NCI-H2107 treated with DMSO at 0.1 percent for 48 hours (cell line): ENCODE results near the gene CMYA5.
"Not testable (repeated sequence)": the region's sequence is repeated elsewhere in the genome, so short reads cannot be mapped to it uniquely, and the experiment has no call there.

Experiments used
- DNase-seq: peaks from one replicate; lab custom pipeline; 2025; ENCODE audit not compliant: unreplicated experiment; lab: John Stamatoyannopoulos, UW

The CMYA5 gene

GRCh38 chr5:79702606-79703380, 13.2 kb downstream of the CMYA5 start:
- no peak for DNase-seq

DNA sequence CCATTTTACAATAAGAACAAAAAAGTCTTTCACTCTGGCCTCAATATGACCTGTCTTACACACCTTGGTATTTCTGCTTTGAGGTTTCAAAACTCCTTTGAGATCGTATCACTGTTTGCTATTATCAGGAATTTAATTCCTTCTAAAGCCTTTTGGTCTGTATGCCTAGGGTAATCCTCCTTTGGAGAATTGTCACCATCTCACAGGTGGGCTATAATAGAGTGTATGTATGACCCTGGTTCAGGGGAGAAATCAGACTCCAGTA, 13.7 kb downstream of the CMYA5 start:
- no peak for DNase-seq

DNA sequence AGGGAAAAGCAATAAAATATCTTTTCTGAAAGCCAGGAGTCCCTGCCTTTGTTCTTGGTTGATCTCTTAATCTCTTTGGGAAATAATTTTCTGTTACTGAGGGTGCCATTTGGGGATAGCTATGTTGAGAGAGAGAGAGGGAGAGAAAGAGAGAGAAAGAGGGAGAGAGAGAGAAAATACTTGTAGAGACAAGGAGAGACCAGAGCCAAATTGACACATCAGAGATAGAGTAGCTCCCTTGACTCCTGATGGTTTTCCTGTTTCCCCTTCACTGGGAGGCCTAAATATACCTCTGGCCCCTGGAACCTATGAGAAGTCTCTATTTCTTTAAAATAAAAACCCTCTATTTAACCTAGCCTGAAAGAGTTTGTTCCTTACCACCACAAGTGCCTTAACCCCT, 14.9 kb downstream of the CMYA5 start:
- DNase-seq = no peak

- no peak for DNase-seq
Measured at GRCh38 chr5:79705632-79706031, 16.0 kb downstream of the CMYA5 start.

DNA sequence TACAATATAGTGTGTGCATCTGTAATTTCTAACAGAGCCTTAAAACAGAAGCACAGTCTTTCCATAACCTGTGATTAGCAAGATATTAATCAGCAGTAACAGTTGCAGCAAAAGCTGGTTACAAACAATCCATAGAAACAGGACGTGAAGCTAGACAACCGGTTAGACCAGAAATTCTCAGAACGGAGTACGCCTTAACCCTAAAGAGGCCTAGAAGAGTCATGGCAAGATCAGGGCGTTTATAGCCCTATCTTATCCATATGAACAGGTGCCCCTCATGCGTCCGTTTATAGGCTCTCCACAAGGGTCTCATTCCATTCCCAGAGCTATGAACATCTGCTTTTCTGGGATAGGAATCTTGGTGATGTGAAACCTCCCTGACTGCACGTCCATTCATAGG, 16.7 kb downstream of the CMYA5 start:
- not testable (repeated sequence) for DNase-seq

- DNase-seq = no peak
Measured at GRCh38 chr5:79707535-79707934, 17.9 kb downstream of the CMYA5 start.

DNA sequence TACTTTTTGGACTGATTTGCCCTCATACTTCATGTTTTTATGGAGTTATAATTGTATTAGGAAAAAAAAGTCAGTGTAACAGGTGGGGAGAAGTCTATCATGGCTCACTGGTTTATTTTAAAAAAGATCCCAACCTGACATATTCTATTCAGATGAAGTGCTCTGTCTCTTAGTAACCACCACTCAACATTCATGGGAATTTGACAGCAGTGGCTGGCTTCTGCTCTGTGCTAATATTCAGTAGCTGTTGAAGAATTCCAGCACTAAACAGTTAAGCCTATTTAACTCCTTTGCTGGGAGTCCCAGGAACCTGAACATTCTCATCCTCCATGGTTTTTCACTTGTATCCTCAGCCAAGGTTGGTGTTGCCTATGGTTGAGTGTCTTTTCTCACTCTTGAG, 23.1 kb downstream of the CMYA5 start:
- no peak for DNase-seq

GRCh38 chr5:79713727-79714126, 24.1 kb downstream of the CMYA5 start:
- no peak for DNase-seq

GRCh38 chr5:79716839-79717238, 27.2 kb downstream of the CMYA5 start:
- no peak for DNase-seq

- no peak for DNase-seq
Measured at GRCh38 chr5:79720096-79720495, 30.5 kb downstream of the CMYA5 start.

- DNase-seq = no peak
Measured at GRCh38 chr5:79727451-79728355, 38.1 kb downstream of the CMYA5 start.

DNA sequence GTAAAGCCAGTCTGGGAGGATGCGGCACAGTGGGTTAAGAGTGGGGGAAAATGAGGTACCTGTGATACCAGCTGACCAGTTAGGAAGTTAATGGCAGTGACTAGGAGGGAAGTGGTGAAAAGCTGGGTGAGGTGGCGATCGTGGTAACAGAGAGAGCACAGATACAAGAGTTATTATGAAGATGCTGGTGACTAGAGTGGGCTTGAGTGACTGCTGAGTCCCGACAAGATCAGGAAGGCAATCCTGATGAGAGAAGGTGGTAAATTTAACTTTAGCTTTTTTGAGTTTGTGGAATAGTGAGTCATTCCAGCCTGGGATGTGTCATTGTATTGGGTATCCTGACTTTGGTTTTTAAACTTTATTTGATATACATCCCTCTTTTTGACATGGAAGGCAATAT, 38.8 kb downstream of the CMYA5 start:
- no peak for DNase-seq

DNA sequence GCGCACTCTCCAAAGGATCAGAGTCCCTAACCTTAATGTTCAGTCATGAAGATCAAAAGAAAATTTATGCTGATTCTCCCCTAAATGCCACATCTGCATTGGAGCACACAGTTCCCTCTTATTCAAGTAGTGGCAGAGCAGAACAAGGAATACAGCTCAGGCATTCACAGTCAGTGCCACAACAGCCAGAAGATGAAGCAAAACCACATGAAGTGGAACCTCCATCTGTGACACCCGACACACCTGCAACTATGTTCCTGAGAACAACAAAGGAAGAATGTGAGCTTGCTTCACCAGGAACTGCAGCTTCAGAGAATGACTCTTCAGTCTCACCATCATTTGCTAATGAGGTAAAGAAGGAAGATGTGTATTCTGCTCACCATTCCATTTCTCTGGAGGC, 40.0 kb downstream of the CMYA5 start:
- no peak for DNase-seq

DNA sequence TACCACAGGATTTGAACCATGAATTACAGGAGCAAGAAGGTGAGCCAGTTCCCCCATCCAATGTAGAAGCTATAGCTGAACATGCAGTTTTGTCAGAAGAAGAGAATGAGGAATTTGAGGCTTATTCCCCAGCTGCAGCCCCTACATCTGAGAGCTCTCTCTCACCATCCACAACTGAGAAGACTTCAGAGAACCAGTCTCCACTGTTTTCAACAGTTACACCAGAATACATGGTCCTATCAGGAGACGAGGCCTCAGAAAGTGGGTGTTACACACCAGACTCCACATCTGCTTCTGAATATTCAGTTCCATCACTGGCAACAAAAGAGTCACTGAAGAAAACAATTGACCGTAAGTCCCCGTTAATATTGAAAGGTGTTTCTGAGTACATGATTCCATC, 40.9 kb downstream of the CMYA5 start:
- no peak for DNase-seq

DNA sequence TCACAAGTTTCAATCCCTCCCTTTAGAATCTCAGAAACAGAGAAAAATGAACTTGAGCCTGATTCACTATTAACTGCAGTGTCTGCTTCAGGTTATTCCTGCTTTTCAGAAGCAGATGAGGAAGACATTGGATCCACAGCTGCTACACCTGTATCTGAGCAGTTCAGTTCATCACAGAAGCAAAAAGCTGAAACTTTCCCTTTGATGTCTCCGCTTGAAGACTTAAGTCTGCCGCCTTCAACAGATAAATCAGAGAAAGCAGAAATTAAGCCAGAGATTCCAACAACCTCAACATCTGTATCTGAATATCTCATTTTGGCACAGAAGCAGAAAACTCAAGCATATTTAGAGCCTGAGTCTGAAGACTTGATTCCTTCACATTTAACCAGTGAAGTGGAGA, 42.1 kb downstream of the CMYA5 start:
- DNase-seq = no peak

DNA sequence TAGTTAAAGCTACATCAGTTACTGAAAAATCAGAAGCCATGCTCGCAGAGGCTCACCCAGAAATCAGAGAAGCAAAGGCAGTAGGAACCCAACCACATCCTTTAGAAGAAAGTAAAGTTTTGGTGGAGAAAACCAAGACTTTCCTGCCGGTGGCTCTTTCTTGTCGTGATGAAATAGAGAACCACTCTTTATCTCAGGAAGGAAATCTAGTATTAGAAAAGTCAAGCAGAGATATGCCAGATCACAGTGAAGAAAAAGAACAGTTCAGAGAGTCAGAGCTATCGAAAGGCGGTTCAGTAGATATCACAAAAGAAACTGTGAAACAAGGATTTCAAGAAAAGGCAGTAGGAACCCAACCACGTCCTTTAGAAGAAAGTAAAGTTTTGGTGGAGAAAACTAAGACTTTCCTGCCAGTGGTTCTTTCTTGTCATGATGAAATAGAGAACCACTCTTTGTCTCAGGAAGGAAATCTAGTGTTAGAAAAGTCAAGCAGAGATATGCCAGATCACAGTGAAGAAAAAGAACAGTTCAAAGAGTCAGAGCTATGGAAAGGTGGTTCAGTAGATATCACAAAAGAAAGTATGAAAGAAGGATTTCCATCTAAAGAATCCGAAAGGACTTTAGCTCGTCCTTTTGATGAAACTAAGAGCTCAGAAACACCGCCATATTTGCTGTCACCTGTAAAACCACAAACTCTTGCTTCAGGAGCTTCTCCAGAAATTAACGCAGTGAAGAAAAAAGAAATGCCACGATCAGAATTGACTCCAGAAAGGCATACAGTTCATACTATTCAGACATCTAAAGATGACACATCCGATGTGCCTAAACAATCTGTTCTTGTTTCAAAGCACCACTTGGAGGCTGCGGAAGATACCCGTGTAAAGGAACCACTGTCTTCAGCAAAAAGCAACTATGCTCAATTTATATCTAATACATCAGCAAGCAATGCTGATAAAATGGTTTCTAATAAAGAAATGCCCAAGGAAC, 47.2 kb downstream of the CMYA5 start:
- DNase-seq = no peak

GRCh38 chr5:79738349-79738748, 48.7 kb downstream of the CMYA5 start:
- no peak for DNase-seq

DNA sequence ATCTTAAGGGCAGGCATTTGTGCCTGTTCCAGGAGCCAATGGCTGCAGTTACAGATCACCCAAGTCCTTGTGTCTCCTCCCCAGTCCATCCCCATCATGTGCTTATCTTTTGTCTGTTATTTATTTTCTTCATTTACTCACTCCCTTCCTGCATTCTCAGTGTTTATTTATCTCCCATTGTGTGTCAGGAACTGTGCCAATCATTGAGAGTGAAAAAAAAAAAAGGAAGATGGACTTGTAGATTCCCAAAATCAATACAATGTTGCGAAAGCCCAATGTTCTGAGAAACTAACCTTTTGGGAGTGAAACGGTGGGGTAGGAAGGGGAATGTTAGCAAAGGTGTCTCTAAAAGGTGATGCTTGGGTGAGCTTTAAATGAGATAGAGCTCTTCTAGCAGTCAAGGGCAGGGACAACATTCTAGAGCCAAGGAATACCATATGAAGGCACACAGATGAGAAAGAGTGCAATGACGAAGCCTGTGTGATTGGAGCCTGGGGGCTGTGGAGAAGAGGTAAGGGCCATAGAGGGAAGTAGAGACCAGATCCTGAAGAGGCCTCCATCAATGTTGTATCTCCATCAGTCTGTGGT, 53.0 kb downstream of the CMYA5 start:
- DNase-seq = no peak

- DNase-seq = no peak
Measured at GRCh38 chr5:79743846-79744605, 54.4 kb downstream of the CMYA5 start.

DNA sequence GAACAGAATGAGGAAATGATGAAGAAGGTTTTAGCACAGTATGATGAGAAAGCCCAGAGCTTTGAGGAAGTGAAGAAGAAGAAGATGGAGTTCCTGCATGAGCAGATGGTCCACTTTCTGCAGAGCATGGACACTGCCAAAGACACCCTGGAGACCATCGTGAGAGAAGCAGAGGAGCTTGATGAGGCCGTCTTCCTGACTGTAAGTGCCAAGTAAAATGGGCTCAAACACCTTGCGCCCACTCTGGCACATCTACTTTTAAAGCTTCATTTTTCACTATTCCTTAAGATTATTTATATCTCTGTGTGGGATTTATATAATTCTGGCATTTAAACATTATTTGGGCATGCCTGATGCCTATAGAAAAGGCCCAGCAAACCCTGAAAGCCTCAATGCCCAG, 55.6 kb downstream of the CMYA5 start:
- no peak for DNase-seq
